NCI-H526 (cell line): ENCODE results near the gene ATOSA.

Source experiments
- DNase-seq, 2 experiments: peaks; one replicate each; lab custom pipeline; 2025; lab: John Stamatoyannopoulos, UW

The ATOSA gene

DNA sequence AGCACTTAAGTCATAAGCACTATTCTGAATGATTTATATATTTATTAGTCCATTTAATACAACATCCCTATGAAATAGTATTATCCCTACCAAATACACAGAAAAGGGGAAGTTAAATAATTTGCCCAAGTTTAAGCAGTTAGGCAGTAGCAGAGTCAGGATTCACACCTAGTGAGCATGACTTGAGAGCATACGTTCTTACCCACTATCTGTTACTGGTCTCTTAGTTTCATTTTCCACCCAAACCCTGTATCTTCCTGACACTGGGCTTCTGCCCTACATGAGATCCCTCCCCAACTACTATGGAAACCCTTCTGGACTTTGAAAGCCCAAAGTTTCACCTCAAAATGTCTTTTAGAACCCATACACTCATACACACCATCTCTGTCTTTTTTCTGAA lies 4.4 kb upstream of the ATOSA start:
- no peak for DNase-seq

GRCh38 chr15:52682781-52683180 lies 3.6 kb upstream of the ATOSA start:
- DNase-seq, result no peak

DNA sequence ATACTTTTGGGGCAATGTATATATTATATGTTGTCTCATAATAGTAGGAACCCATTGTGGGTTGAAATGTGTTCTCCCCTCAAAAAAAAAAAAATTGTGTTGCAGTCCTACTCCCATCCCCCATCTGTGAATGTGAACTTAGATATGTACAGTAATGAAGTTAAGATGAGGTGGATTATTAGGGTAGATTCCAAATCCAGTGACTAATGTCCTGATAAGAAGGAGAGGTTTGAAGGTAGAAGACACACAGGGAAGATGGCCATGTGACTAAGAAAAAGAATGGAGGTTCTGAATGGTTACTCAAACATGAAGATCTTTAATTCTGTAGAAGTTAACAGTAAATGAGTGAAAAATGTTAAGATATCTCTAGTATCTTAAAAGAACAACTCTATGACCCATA lies 3.0 kb upstream of the ATOSA start:
- DNase-seq, result no peak

DNA sequence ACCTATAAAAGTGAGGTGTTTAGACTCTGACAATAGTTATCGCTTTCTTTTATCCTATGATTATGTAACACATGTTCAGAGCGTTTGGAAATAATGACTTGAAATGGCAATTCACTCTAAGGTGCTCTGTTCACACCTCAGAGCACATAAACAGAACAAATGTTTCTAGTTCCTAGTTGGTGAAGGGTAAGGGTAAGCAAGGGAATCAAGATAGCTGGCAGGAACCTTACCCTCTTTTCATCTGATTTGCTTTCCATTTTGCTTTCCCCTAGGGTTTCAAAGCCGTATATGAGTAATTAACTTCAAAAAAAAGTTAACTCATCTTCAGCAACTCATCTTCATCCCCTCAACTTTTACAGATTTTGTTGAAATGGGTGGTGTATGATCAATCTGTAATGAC lies 2.3 kb upstream of the ATOSA start:
- DNase-seq, result no peak

DNA sequence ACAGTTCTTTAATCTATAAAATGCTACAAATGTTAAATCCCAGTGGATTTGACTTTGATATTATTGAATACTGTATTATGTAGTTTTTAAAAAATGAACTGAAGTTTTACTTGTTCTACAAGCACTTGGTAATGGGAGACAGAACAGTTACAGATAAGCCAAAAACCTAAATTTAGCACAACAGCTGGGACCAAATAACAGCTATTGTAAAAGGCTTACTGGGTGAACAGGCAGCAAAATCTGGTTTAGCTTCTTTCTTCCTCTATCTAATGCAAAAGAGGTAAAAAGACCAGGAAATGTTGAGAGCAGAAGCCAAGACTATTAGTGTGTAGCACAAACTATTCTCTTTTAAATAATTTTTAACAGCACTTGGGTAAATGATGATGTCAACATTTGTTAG lies 1.6 kb upstream of the ATOSA start:
- no peak for DNase-seq

DNA sequence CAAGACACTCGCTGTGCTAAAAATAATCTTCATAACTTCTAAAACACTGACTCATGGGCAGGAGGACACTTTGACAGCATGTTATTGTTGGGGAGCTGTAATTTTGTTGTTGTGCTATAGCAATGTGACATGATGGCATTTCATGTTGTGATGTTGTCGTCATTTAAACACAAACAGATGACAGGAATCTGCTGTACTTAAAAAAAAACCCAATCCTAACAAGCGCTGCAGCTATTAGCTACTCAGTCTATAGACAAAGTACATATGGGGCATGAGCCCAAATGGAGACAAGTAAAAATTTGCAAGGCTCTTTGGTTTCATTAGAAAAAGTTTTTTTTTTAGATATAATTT lies 828 bp upstream of the ATOSA start:
- DNase-seq, result no peak

DNA sequence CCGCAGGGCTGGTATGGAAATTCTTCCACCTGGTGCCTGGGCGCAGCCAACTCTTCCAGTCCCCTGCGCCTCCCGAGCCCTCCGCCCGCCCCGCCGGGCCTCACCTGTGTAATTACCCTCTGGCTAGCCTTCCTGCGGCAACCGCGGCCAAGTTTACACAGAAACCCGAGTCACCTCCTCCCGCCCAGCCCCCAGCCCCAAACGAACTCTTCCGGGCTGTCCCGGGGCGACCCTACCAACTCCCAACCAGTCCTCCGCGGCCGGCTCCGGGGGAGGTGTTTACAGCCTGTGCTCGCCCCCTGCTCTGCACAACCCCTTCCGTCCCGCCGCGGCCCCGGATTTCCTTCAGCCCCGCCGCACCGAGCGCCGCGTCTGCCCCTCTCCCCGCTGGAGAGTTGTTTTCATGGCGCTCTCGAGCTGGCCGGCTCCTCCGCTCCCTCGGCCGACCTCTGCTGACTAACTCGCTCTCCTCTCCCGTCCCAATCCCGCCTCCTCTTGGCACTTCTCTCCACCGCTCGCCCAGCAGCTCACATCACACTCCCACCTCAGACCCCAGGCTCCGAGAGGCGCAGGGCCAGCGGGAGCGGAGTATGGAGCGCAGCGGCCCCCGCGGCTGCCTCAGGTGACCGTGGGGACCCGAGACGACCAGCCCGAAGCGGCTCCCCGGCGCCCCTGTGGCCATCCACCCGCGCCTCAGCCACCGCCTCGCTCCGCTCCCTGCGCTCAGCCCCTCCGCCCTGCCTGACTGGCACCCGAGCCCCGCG lies 538 bp downstream of the ATOSA start:
- peak; percentile 72 to 91 for DNase-seq

DNA sequence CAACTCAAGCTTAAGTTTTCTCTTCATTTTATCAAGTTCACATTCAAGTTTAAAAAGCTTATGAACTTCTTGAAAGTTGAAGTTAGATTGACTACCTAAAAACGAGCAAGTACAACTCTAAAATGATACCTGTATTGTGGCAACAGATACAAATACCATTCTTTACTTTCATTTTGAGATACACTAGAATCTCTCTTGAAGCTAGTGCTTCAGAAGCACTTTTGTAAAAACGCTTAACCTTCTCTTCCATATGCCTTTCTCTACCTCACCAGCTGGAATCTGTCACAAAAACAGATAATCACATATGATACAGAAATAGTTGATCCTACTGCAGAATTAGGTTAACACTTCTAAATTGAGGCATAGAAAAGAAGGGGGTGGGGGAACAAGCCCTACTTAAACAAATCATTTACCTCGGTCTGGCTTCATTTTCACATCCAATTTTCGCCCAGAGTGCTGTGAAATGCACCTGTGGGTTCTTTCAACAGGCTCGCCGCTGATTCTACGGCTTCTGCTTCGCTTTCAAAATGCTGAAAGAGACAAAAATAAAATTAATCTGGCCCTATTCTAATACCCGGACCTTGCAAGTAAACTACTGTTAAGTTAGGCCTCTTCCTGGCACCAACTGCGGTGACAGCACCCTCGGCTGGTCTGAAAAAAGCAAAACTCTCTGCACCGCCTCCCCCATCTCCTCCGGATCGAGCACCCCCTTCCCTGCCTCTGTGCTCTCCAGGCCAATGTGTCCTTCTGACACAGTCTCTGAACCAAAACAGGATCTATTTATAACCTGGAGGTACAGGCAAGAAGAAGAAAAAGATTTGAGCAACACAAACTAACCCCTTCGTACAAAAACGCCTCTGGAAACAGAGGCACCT lies 1.4 kb downstream of the ATOSA start:
- peak; percentile 68 to 77 for DNase-seq

GRCh38 chr15:52674831-52675230 lies 4.4 kb downstream of the ATOSA start:
- DNase-seq, result no peak

DNA sequence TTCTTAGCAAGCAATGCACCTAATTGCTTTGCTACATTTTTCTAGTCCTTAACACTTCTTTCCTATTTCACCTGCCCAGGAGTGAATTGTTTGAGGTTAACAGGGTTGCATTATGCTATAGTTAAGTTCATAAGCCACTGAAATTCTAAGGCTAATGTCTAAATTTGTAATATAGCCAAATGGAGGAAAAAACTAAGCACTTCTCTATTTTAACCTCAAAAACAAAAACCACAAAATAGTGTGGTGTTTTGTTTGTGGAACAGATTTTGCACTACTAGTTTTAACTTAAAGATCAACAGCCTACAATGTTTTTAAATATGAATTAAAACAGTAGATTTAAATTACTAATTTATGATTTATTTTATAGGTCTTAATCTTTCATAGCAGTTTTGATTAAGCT lies 5.5 kb downstream of the ATOSA start:
- no peak for DNase-seq

- DNase-seq, result no peak
Observed at GRCh38 chr15:52673312-52673711, 5.9 kb downstream of the ATOSA start.

DNA sequence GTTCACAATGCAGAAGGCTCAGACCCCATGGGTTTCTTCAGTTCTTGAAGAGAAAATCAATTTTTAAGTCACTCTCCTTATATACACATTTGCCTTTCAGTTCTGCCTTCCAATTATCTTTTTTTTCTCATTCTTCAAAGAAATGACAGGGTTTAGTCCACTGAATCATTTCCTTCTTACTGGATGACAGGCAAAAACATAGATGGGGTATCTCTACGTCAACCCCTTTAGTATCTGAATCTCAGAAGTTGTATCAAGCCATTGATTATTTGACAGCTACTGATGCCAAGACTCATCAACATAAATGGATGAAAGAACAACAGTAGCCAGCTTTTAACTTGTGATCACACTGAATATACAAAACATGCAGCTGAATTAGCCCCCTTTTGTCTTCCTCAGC lies 6.5 kb downstream of the ATOSA start:
- DNase-seq, result no peak

DNA sequence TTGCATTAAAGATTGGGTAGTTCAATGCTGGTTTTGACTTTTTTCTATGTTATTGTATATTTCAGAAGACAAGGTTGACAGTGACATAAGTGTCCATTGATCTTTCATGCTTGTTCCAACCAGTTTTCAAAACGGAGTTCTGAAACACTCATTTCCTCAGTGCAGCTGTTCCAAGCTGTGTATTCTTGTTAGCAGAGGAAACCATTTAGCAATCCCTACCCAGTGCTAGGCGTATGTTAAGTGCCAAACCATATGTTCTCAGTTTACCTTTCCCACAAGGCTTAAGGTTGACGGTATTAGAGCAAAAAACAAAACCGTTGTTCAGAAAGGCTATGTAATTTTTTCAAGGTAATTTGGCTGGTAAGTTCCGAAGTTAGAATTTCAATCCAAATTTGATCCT lies 9.1 kb downstream of the ATOSA start:
- DNase-seq, result no peak

DNA sequence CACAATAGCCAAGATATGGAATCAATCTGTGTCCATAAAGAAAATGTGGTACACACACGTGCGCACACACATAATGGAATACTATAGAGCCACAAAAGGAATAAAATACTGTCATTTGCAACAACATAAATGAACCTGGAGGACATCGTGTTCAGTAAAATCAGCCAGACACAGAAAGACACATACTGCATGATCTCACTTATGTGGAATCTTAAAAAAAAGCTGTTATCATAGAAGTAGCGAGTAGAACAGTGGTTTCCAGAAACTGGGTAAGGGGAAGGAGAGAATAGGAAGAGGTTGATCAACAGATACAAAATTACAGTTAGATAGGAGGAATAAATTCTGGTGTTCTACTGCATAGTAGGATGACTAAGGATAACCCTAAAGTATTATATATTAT lies 11.1 kb downstream of the ATOSA start:
- no peak for DNase-seq

DNA sequence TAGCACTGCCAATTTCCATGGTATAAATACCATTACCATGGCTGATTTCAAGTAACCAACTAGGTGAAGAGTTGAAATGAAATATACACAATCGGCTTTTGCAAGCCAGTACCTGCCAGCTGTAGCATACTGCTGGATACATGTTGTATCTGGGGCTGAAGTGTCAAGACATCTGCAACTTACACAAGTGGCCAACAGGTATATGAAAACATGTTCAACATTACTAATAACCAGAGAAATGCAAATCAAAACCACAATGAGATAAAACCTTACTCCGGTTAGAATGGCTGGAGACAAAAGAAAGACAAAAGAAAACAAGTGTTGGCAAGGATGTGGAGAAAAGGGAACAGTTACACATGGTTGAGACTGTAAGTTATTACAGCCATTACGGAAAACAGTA lies 11.6 kb downstream of the ATOSA start:
- DNase-seq, result peak; percentile 12 to 21

DNA sequence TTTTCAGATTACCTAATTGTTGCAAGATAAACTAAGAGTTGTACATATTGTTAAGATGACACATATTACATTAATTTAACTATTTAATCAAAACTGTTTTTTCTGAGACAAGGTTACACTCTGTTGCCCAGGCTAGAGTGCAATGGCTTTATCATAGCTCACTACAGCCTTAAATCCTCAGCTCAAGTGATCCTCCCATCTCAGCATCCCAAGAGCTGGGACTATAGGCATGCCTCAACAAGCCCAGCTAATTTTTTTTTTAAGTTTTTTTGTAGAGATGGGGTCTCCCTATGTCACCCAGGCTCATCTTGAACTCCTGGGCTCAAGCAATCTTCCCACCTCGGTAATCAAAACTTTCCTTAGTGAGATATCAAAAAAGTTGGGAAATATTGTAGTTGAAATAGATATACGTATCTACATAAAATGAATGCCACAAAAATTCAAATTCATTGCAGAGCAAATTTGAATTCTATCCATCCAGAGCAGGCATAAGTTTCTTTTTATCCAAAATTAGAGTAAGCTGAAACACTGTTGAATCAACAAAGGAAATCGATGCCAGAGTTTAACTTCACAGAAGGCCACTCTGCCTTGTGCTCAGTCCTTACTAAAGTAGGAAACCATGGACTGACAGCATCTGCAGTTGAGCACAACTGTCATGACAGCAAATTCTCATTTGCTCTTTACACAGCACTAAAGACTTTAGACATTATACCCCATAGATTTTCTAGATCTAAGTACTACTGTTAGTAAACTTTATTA lies 15.5 kb downstream of the ATOSA start:
- DNase-seq, result no peak

DNA sequence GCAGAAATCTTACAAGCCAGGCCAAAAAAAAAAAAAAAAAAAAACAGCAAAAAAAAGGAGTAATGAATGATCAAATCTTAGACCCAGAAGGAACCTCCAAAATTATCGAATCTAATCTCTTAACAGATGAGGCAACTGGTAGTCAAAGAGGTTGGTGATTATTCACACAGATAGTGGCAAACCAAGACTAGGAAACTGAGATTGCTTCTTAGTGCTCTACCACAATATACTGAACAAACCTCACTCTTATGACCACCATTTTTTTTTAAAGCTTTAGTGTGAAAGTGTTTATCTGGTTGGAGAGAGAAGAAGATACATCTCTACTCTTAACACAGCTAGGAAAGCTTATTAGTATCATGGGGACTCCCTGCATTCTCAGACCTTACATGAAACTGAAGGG lies 17.3 kb downstream of the ATOSA start:
- DNase-seq, result no peak

DNA sequence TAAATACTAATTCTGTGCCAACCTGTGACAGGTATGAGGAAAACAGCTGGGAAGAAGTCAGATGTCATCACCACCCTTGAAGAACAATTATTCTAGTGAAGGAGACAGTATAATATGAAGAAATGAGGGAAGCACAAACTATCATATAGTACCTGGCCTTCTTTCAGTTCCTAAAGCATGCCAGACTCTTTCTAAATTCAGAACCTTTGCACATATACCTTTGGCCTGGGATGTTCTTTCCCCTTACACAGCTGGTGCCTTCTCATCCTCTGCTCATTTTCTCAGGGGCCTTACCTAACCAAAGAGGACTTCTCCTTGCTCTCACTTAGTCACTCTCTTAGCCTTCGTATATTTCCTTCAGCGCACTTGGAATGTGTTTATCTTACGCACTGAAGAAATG lies 19.0 kb downstream of the ATOSA start:
- DNase-seq, result no peak

DNA sequence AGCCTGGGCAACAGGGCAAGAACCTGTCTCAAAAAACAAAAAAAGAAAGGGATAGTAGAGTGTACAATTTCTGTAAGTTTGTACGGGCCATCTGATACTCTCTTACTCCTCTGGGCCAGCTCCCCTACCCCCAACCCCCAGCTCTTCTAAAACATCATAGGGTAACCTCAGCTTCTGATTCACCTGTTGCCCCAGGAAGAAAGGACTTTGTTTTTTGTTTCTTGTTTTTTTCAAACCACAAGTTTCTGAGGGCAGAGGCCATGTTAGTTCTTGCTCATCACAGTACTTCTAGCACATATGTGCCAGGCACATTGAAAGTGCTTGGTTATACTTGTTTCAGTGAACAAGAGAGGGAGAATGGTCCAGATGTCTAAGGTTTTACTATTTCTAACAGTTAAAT lies 20.2 kb downstream of the ATOSA start:
- no peak for DNase-seq

DNA sequence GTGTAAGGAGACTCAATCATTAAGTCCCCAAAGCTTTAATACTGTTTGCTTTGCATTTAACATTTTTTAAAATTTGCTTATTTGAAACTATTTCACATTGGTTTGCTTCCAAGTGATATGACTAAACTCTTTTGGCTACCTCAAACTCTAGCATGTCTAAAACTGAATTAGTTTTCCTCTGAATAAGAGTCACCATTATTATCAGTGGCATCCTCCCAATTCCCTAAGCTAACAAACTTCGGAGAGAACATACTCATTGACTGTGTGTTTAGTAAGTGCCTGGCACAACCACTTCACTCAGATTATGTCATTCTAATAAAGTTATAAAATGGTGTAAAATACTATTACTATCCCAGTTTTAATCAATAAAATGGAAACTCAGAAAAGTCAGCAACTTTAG lies 21.9 kb downstream of the ATOSA start:
- DNase-seq, result no peak

GRCh38 chr15:52656412-52656811 lies 22.8 kb downstream of the ATOSA start:
- DNase-seq, result no peak

- no peak for DNase-seq
Observed at GRCh38 chr15:52653431-52653964, 25.7 kb downstream of the ATOSA start.

- DNase-seq, result peak; percentile 48 to 63
Observed at GRCh38 chr15:52652984-52653383, 26.2 kb downstream of the ATOSA start.
